Body of pancreas (tissue), 4 donors: ENCODE data around the gene DNAI7. TPM values are rescaled to one million over a fixed set of nuclear protein-coding genes. Genes with fewer than 3 reads are reported as not detected.

Experiments used
- ATAC-seq: fragments of 150-250 bp; one replicate; pipeline ENCODE4 v1.9.1; 2016
- DNase-seq, 4 donors: peaks; one replicate each; pipeline ENCODE4 v3.0.0-alpha.2; 2019
- H3K27ac ChIP-seq, 4 donors: fragments of 200-600 bp; sonication (generic); 1 replicate in 3 of 4; 2 replicates in 1 of 4; pipeline versions ENCODE4 v1.5.1 to v1.6.1; 2016 to 2019; ENCODE audit warnings: mild to moderate bottlenecking in 1 of 4, mixed read lengths in 1 of 4, moderate library complexity in 1 of 4
- H3K27me3 ChIP-seq, 2 donors: fragments of 200-600 bp; sonication (generic); one replicate each; pipeline ENCODE4 v1.6.0; 2016; ENCODE audit warnings: mild to moderate bottlenecking in 1 of 2
- H3K36me3 ChIP-seq, 2 donors: fragments of 200-600 bp; sonication (generic); replicated peaks in 1 of 2; 2 replicates each; pipeline ENCODE4 v1.5.1; 2016; ENCODE audit warnings: low read depth in 2 of 2; ENCODE audit not compliant: insufficient read depth in 1 of 2
- H3K4me1 ChIP-seq: fragments of 200-600 bp; sonication (generic); one replicate; pipeline ENCODE4 v1.6.0; 2016
- H3K4me3 ChIP-seq, 2 donors: fragments of 200-600 bp; sonication (generic); 1 replicate in 1 of 2; 2 replicates in 1 of 2; pipeline ENCODE4 v1.5.1; 2016 to 2019
- H3K9me3 ChIP-seq, 3 donors: fragments of 200-600 bp; sonication (generic); 1 replicate in 2 of 3; 2 replicates in 1 of 3; pipeline ENCODE4 v1.5.1; 2016
- CTCF ChIP-seq, 7 experiments: fragments of 450-650 bp in 4 of 7; fragments of 200-600 bp in 3 of 7; sonication (generic) in 3 of 7; IDR thresholded peaks; one replicate each; pipeline ENCODE4 v1.5.1; 2016 to 2019; ENCODE audit warnings: antibody characterized with exemption in 7 of 7
- POLR2A ChIP-seq, 3 donors: fragments of 450-650 bp; IDR thresholded peaks; one replicate each; pipeline ENCODE4 v1.6.1; 2016; ENCODE audit warnings: antibody characterized with exemption in 3 of 3, mild to moderate bottlenecking in 2 of 3
- WGBS, 2 donors: methylation state at CpG; one replicate each; pipeline ENCODE4 v1.1.5; 2017; 5-methylcytosine and 5-hydroxymethylcytosine counted together
- intact Hi-C: fragments of 100-400 bp; cut with DNase I; formaldehyde crosslinking; loops from one replicate; pipeline ENCODE4 v1.15.1; 2023
- total RNA-seq, 2 donors: library from RNA; depleted of rRNA; stranded (reverse); fragments of >200 nt; gene quantifications; one replicate each; pipeline ENCODE4 v1.1.0, GENCODE V29; 2016

Gene DNAI7
- total RNA-seq, 2 donors from 2014 or later = 0.26 TPM; not detected in 1

GRCh38 chr12:25074113-25074512 is 120.8 kb downstream of the DNAI7 start:
- Histone ChIP-seq H3K27ac (no peak overlapping the region), H3K9me3 (no peaks in the 10 kb centered on the region), H3K4me1 (peaks cover 24% of the 10 kb centered on the region), H3K27me3 (no peaks in the 10 kb centered on the region), H3K4me3 (no peak overlapping the region), H3K36me3 (no peaks in the 10 kb centered on the region)
- WGBS, 2 donors = 67 to 78% methylated on average over 3 of the region's 3 CpGs
- TF ChIP-seq CTCF (IDR thresholded peaks at IDR 0.05) (no peak), POLR2A (IDR thresholded peaks at IDR 0.05) (no peak)
- ATAC-seq (no peak), DNase-seq (no peak)
- intact Hi-C loops = no loop called here

- peak overlapping the region in 1 of 4 donors; percentile 16 for H3K27ac ChIP-seq
- WGBS, 2 donors = 78 to 82% methylated on average over 4 of the region's 4 CpGs
- peaks cover 24% of the 10 kb centered on the region for H3K4me1 ChIP-seq
- H3K4me3 ChIP-seq = no peak overlapping the region
- H3K9me3 ChIP-seq = no peaks in the 10 kb centered on the region
- TF ChIP-seq POLR2A (IDR thresholded peaks at IDR 0.05) = no peak
- no peak for TF ChIP-seq CTCF (IDR thresholded peaks at IDR 0.05)
- DNase-seq (no peak), ATAC-seq (no peak)
- intact Hi-C loops = no loop called here
- H3K27me3 ChIP-seq = no peaks in the 10 kb centered on the region
- H3K36me3 ChIP-seq = no peaks in the 10 kb centered on the region
These were observed 121.9 kb downstream of the DNAI7 start for GRCh38 chr12:25072906-25073650.

GRCh38 chr12:25071366-25071765 is 123.6 kb downstream of the DNAI7 start:
- ATAC-seq (peak; percentile 74), DNase-seq (no peak)
- Histone ChIP-seq H3K36me3 (no peaks in the 10 kb centered on the region), H3K27ac (peak overlapping the region in 3 of 4 donors; percentile 24 to 70 (median 52)), H3K27me3 (no peaks in the 10 kb centered on the region), H3K4me3 (no peak overlapping the region), H3K4me1 (peaks cover 24% of the 10 kb centered on the region), H3K9me3 (no peaks in the 10 kb centered on the region)
- intact Hi-C loops = no loop called here
- 9 to 18% methylated on average over 1 of the region's 1 CpG for whole genome bisulfite sequencing, 2 donors
- TF ChIP-seq CTCF (IDR thresholded peaks at IDR 0.05) (no peak), POLR2A (IDR thresholded peaks at IDR 0.05) (no peak)

GRCh38 chr12:25069224-25069623 is 125.7 kb downstream of the DNAI7 start:
- TF ChIP-seq POLR2A (IDR thresholded peaks at IDR 0.05) = no peak
- no peak for TF ChIP-seq CTCF (IDR thresholded peaks at IDR 0.05)
- no peak for DNase-seq
- WGBS, 2 donors = 66 to 68% methylated on average over 2 of the region's 2 CpGs
- ATAC-seq = no peak
- Histone ChIP-seq H3K9me3 (no peaks in the 10 kb centered on the region), H3K36me3 (no peaks in the 10 kb centered on the region), H3K27ac (peak overlapping the region in 1 of 4 donors; percentile 1), H3K4me3 (no peak overlapping the region), H3K27me3 (no peaks in the 10 kb centered on the region), H3K4me1 (peaks cover 27% of the 10 kb centered on the region)
- intact Hi-C loops = no loop called here

GRCh38 chr12:25065035-25065434 is 129.9 kb downstream of the DNAI7 start:
- no peaks in the 10 kb centered on the region for H3K27me3 ChIP-seq
- H3K36me3 ChIP-seq = no peaks in the 10 kb centered on the region
- WGBS, 2 donors = 70 to 87% methylated on average over 2 of the region's 2 CpGs
- intact Hi-C loops = no loop called here
- peak; percentile 65 for ATAC-seq
- no peaks in the 10 kb centered on the region for H3K9me3 ChIP-seq
- DNase-seq = no peak
- peaks cover 36% of the 10 kb centered on the region for H3K4me1 ChIP-seq
- H3K27ac ChIP-seq = peak overlapping the region in 1 of 4 donors; percentile 21
- TF ChIP-seq POLR2A (IDR thresholded peaks at IDR 0.05) = no peak
- H3K4me3 ChIP-seq = no peak overlapping the region
